Type B pancreatic cell (in vitro differentiated cells): ENCODE results near the gene E2F4. TPM values are rescaled to one million over a fixed set of nuclear protein-coding genes. Genes with fewer than 3 reads are reported as not detected.

Experiments
- DNase-seq: peaks from one replicate; pipeline ENCODE4 v3.0.0; 2021; ENCODE audit warnings: mixed read lengths; ENCODE audit not compliant: unreplicated experiment; ENCODE audit errors: extremely low spot score
- H3K27ac Mint-ChIP-seq: 2 replicates; pipeline ENCODE4 v1.8.0; 2021; ENCODE audit warnings: mild to moderate bottlenecking, mixed read lengths
- H3K27me3 Mint-ChIP-seq: 2 replicates; pipeline ENCODE4 v1.8.0; 2021; ENCODE audit warnings: mixed read lengths
- H3K36me3 Mint-ChIP-seq: 2 replicates; pipeline ENCODE4 v1.8.0; 2021; ENCODE audit warnings: mixed read lengths
- H3K4me1 Mint-ChIP-seq: one replicate; pipeline ENCODE4 v1.8.0; 2021; ENCODE audit warnings: mixed read lengths; ENCODE audit not compliant: unreplicated experiment
- H3K4me3 Mint-ChIP-seq: 2 replicates; pipeline ENCODE4 v1.8.0; 2021; ENCODE audit warnings: mild to moderate bottlenecking, mixed read lengths
- H3K9me3 Mint-ChIP-seq: 2 replicates; pipeline ENCODE4 v1.8.0; 2021; ENCODE audit warnings: mixed read lengths
- total RNA-seq: library from RNA; stranded (reverse); gene quantifications from 2 replicates; pipeline ENCODE4 v1.2.1, GENCODE V29; 2021; ENCODE audit warnings: low replicate concordance
- TF ChIP-seq, protein P1 (sequence below): fragments of 200-600 bp; sonication (generic); conservative IDR thresholded peaks from 2 replicates; pipeline ENCODE4 v1.5.0; 2021; ENCODE audit warnings: antibody characterized with exemption, mild to moderate bottlenecking

The E2F4 gene
- total RNA-seq, 1 donor from 2014 or later = 84.5 TPM

GRCh38 chr16:67199808-67200198, 7.8 kb downstream of the E2F4 start:
- Mint-ChIP-seq H3K4me1 (no peaks in the 10 kb centered on the region), H3K36me3 (peaks cover 6% of the 10 kb centered on the region), H3K9me3 (no peaks in the 10 kb centered on the region), H3K27me3 (no peaks in the 10 kb centered on the region), H3K4me3 (peak overlapping the region; percentile 83), H3K27ac (no peak overlapping the region)
- DNase-seq = no peak
- TF ChIP-seq, protein P1, sequence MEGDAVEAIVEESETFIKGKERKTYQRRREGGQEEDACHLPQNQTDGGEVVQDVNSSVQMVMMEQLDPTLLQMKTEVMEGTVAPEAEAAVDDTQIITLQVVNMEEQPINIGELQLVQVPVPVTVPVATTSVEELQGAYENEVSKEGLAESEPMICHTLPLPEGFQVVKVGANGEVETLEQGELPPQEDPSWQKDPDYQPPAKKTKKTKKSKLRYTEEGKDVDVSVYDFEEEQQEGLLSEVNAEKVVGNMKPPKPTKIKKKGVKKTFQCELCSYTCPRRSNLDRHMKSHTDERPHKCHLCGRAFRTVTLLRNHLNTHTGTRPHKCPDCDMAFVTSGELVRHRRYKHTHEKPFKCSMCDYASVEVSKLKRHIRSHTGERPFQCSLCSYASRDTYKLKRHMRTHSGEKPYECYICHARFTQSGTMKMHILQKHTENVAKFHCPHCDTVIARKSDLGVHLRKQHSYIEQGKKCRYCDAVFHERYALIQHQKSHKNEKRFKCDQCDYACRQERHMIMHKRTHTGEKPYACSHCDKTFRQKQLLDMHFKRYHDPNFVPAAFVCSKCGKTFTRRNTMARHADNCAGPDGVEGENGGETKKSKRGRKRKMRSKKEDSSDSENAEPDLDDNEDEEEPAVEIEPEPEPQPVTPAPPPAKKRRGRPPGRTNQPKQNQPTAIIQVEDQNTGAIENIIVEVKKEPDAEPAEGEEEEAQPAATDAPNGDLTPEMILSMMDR = peak; percentile 24

GRCh38 chr16:67200491-67200890, 8.5 kb downstream of the E2F4 start:
- peaks cover 6% of the 10 kb centered on the region for H3K36me3 Mint-ChIP-seq
- TF ChIP-seq, protein P1 = no peak
- no peaks in the 10 kb centered on the region for H3K9me3 Mint-ChIP-seq
- DNase-seq = no peak
- H3K4me1 Mint-ChIP-seq = no peaks in the 10 kb centered on the region
- H3K27me3 Mint-ChIP-seq = no peaks in the 10 kb centered on the region
- H3K27ac Mint-ChIP-seq = no peak overlapping the region
- H3K4me3 Mint-ChIP-seq = peak overlapping the region; percentile 80

GRCh38 chr16:67201411-67202345, 9.7 kb downstream of the E2F4 start:
- Mint-ChIP-seq H3K27ac (no peak overlapping the region), H3K4me3 (no peak overlapping the region), H3K27me3 (no peaks in the 10 kb centered on the region), H3K4me1 (no peaks in the 10 kb centered on the region), H3K9me3 (no peaks in the 10 kb centered on the region), H3K36me3 (no peaks in the 10 kb centered on the region)
- TF ChIP-seq, protein P1 = no peak
- no peak for DNase-seq

DNA sequence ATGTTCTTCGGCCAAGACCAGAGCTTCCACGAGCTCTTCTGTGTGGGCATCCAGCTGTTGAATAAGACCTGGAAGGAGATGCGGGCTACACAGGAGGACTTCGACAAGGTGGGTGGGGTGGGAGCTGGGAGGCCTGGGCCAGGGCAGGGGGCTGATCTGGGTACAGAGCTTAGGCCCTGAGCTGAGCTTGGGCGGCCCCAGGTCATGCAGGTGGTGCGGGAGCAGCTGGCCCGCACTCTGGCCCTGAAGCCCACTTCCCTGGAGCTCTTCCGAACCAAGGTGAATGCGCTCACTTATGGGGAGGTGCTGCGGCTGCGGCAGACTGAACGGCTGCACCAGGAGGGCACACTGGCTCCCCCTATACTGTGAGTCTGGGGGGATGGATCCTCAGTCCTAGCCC, 10.5 kb downstream of the E2F4 start:
- DNase-seq = no peak
- Mint-ChIP-seq H3K27me3 (no peaks in the 10 kb centered on the region), H3K4me3 (no peak overlapping the region), H3K4me1 (no peaks in the 10 kb centered on the region), H3K9me3 (no peaks in the 10 kb centered on the region), H3K27ac (no peak overlapping the region), H3K36me3 (no peaks in the 10 kb centered on the region)
- TF ChIP-seq, protein P1 = no peak

- TF ChIP-seq, protein P1 = no peak
- no peaks in the 10 kb centered on the region for H3K4me1 Mint-ChIP-seq
- no peaks in the 10 kb centered on the region for H3K27me3 Mint-ChIP-seq
- no peak overlapping the region for H3K27ac Mint-ChIP-seq
- H3K36me3 Mint-ChIP-seq = no peaks in the 10 kb centered on the region
- no peak for DNase-seq
- H3K9me3 Mint-ChIP-seq = no peaks in the 10 kb centered on the region
- no peak overlapping the region for H3K4me3 Mint-ChIP-seq
Measured at GRCh38 chr16:67202956-67203493, 11.1 kb downstream of the E2F4 start.
